Forelimb muscle (tissue), 1 donor: ENCODE measurements around the gene SLC44A3. TPM values are rescaled to one million over a fixed set of nuclear protein-coding genes. Genes with fewer than 3 reads are reported as not detected.

Source experiments
- DNase-seq: peaks from one replicate; pipeline ENCODE4 v3.0.0-alpha.2; 2013; ENCODE audit warnings: low read depth
- polyA plus RNA-seq: library from polyadenylated mRNA; unstranded; fragments of 120-200 nt; gene quantifications from one replicate; pipeline ENCODE4 v1.2.1, GENCODE V29; 2013; ENCODE audit not compliant: insufficient read length

The SLC44A3 gene
- polyA plus RNA-seq, 1 donor = 4.1 TPM

GRCh38 chr1:94801919-94802546, 18.1 kb upstream of the SLC44A3 start:
- DNase-seq = peak; percentile 31

GRCh38 chr1:94803106-94803505, 17.1 kb upstream of the SLC44A3 start:
- no peak for DNase-seq

GRCh38 chr1:94803517-94804441, 16.4 kb upstream of the SLC44A3 start:
- DNase-seq = peak; percentile 87

- no peak for DNase-seq
These were observed 15.7 kb upstream of the SLC44A3 start for GRCh38 chr1:94804442-94804837.

GRCh38 chr1:94805912-94806311, 14.2 kb upstream of the SLC44A3 start:
- no peak for DNase-seq

- DNase-seq = no peak
These were observed 13.7 kb upstream of the SLC44A3 start for GRCh38 chr1:94806441-94806871.

- no peak for DNase-seq
These were observed 12.2 kb upstream of the SLC44A3 start for GRCh38 chr1:94807742-94808491.

GRCh38 chr1:94808669-94809068, 11.5 kb upstream of the SLC44A3 start:
- DNase-seq = no peak

- DNase-seq = no peak
These were observed 7.2 kb upstream of the SLC44A3 start for GRCh38 chr1:94812985-94813384.

GRCh38 chr1:94816030-94816429, 4.1 kb upstream of the SLC44A3 start:
- no peak for DNase-seq

- no peak for DNase-seq
These were observed 2.4 kb upstream of the SLC44A3 start for GRCh38 chr1:94817712-94818111.

GRCh38 chr1:94819238-94819944, 766 bp upstream of the SLC44A3 start:
- no peak for DNase-seq

- no peak for DNase-seq
These were observed 779 bp downstream of the SLC44A3 start for GRCh38 chr1:94820936-94821335.

- DNase-seq = no peak
These were observed 1.6 kb downstream of the SLC44A3 start for GRCh38 chr1:94821636-94822305.

- no peak for DNase-seq
These were observed 3.0 kb downstream of the SLC44A3 start for GRCh38 chr1:94823116-94823515.

GRCh38 chr1:94825936-94826335, 5.8 kb downstream of the SLC44A3 start:
- no peak for DNase-seq

GRCh38 chr1:94827434-94827833, 7.3 kb downstream of the SLC44A3 start:
- no peak for DNase-seq

- DNase-seq = no peak
These were observed 8.1 kb downstream of the SLC44A3 start for GRCh38 chr1:94828251-94828650.

GRCh38 chr1:94831641-94832040, 11.5 kb downstream of the SLC44A3 start:
- DNase-seq = no peak

GRCh38 chr1:94832446-94832845, 12.3 kb downstream of the SLC44A3 start:
- DNase-seq = no peak

GRCh38 chr1:94832931-94833585, 12.9 kb downstream of the SLC44A3 start:
- no peak for DNase-seq
